Left renal pelvis (tissue), 4 donors: ENCODE results near the gene TCIRG1. TPM values are rescaled to one million over a fixed set of nuclear protein-coding genes. Genes with fewer than 3 reads are reported as not detected.

Experiments
- DNase-seq, 4 donors: peaks; one replicate each; pipeline ENCODE4 v3.0.0-alpha.2; 2013; ENCODE audit warnings: low read depth in 4 of 4, low spot score in 3 of 4
- polyA plus RNA-seq, 4 donors: library from polyadenylated mRNA; unstranded; fragments of 120-200 nt; gene quantifications; one replicate each; pipeline ENCODE4 v1.2.1, GENCODE V29; 2013; ENCODE audit not compliant: insufficient read length in 4 of 4

Gene TCIRG1
- polyA plus RNA-seq, 4 donors = 18.1 to 35.7 (median 21.7) TPM

- no peak for DNase-seq
These were observed 10.9 kb downstream of the TCIRG1 start for GRCh38 chr11:68049509-68050370.

- DNase-seq = no peak
These were observed 11.6 kb downstream of the TCIRG1 start for GRCh38 chr11:68050371-68050841.

- no peak for DNase-seq
These were observed 12.6 kb downstream of the TCIRG1 start for GRCh38 chr11:68051191-68052136.

GRCh38 chr11:68052137-68052873 is 13.5 kb downstream of the TCIRG1 start:
- no peak for DNase-seq

- no peak for DNase-seq
These were observed 14.3 kb downstream of the TCIRG1 start for GRCh38 chr11:68053117-68053516.

- DNase-seq = no peak
These were observed 15.4 kb downstream of the TCIRG1 start for GRCh38 chr11:68053981-68054812.

- no peak for DNase-seq
These were observed 17.8 kb downstream of the TCIRG1 start for GRCh38 chr11:68056317-68057285.

- DNase-seq = no peak
These were observed 19.0 kb downstream of the TCIRG1 start for GRCh38 chr11:68057807-68058206.

GRCh38 chr11:68061508-68061907 is 22.7 kb downstream of the TCIRG1 start:
- no peak for DNase-seq

GRCh38 chr11:68064926-68065325 is 26.1 kb downstream of the TCIRG1 start:
- no peak for DNase-seq

GRCh38 chr11:68065841-68066240 is 27.0 kb downstream of the TCIRG1 start:
- no peak for DNase-seq

- no peak for DNase-seq
These were observed 27.9 kb downstream of the TCIRG1 start for GRCh38 chr11:68066742-68067141.

GRCh38 chr11:68067991-68068390 is 29.2 kb downstream of the TCIRG1 start:
- DNase-seq = no peak

- no peak for DNase-seq
These were observed 32.6 kb downstream of the TCIRG1 start for GRCh38 chr11:68071281-68072048.

GRCh38 chr11:68074584-68075352 is 35.9 kb downstream of the TCIRG1 start:
- DNase-seq = no peak

GRCh38 chr11:68076371-68077042 is 37.7 kb downstream of the TCIRG1 start:
- no peak for DNase-seq
